A172 (cell line): Measurements from ENCODE around the gene PCDHA3. TPM values are rescaled to one million over a fixed set of nuclear protein-coding genes. Genes with fewer than 3 reads are reported as not detected.

Experiments used
- total RNA-seq: library from RNA; depleted of rRNA; stranded (reverse); fragments of >200 nt; shearing (Covaris generic); gene quantifications from 2 replicates; pipeline ENCODE4 v1.2.3, GENCODE V29; 2014; rRNA removed

Gene PCDHA3
- total RNA-seq, 1 experiment from 2014 or later: 2.9 TPM

Other genes starting within 250 kb of the PCDHA3 start
- gene SRA1, start 243.6 kb upstream of the PCDHA3 start, total RNA-seq: 55.0 and 57.1 TPM in 2 replicates
- 5.9 and 6.1 TPM in 2 replicates for gene APBB3, start 236.5 kb upstream of the PCDHA3 start, total RNA-seq
- gene SLC35A4, start 236.2 kb upstream of the PCDHA3 start, total RNA-seq: 51.2 and 59.8 TPM in 2 replicates
- gene CD14, start 167.9 kb upstream of the PCDHA3 start, total RNA-seq: 2.3 TPM in 1 of 2 replicates, not detected in the other
- gene TMCO6, start 161.6 kb upstream of the PCDHA3 start, total RNA-seq: 1.4 and 8.8 TPM in 2 replicates
- 112 and 115 TPM in 2 replicates for gene NDUFA2, start 153.4 kb upstream of the PCDHA3 start, total RNA-seq
- 147 and 211 TPM in 2 replicates for gene IK, start 153.2 kb upstream of the PCDHA3 start, total RNA-seq
- gene WDR55, start 136.2 kb upstream of the PCDHA3 start, total RNA-seq: 28.5 and 30.8 TPM in 2 replicates
- gene DND1, start 127.5 kb upstream of the PCDHA3 start, total RNA-seq: 1.5 TPM in 1 of 2 replicates, not detected in the other
- gene HARS1, start 109.7 kb upstream of the PCDHA3 start, total RNA-seq: 143 and 148 TPM in 2 replicates
- 46.1 and 50.5 TPM in 2 replicates for gene HARS2, start 109.6 kb upstream of the PCDHA3 start, total RNA-seq
- gene ZMAT2, start 100.6 kb upstream of the PCDHA3 start, total RNA-seq: 91.8 and 100 TPM in 2 replicates
- gene PCDHA1, start 14.9 kb upstream of the PCDHA3 start, total RNA-seq: 0.02 TPM in 1 of 2 replicates, not detected in the other
- 0.03 and 0.81 TPM in 2 replicates for gene PCDHA2, start 6.2 kb upstream of the PCDHA3 start, total RNA-seq
- 1.9 and 2.6 TPM in 2 replicates for gene PCDHA4, start 6.0 kb downstream of the PCDHA3 start, total RNA-seq
- gene PCDHA5, start 20.6 kb downstream of the PCDHA3 start, total RNA-seq: 0.10 and 0.12 TPM in 2 replicates
- gene PCDHA6, start 26.9 kb downstream of the PCDHA3 start, total RNA-seq: 0.43 and 0.69 TPM in 2 replicates
- gene PCDHA7, start 33.2 kb downstream of the PCDHA3 start, total RNA-seq: 0.19 and 0.38 TPM in 2 replicates
- gene PCDHA8, start 40.1 kb downstream of the PCDHA3 start, total RNA-seq: not detected in 2 replicates
- 0.07 TPM in 1 of 2 replicates, not detected in the other for gene PCDHA9, start 47.3 kb downstream of the PCDHA3 start, total RNA-seq
- gene PCDHA10, start 54.8 kb downstream of the PCDHA3 start, total RNA-seq: 0.02 and 0.10 TPM in 2 replicates
- gene PCDHA11, start 67.9 kb downstream of the PCDHA3 start, total RNA-seq: 0.10 TPM in 1 of 2 replicates, not detected in the other
- 3.8 and 4.5 TPM in 2 replicates for gene PCDHA12, start 74.3 kb downstream of the PCDHA3 start, total RNA-seq
- 0.26 TPM in 1 of 2 replicates, not detected in the other for gene PCDHA13, start 81.1 kb downstream of the PCDHA3 start, total RNA-seq
- 0.52 and 0.96 TPM in 2 replicates for gene PCDHAC1, start 125.2 kb downstream of the PCDHA3 start, total RNA-seq
- 3.2 and 5.1 TPM in 2 replicates for gene PCDHAC2, start 165.4 kb downstream of the PCDHA3 start, total RNA-seq